HG03280 (cell line): ENCODE results near the gene THAP12.

Experiments used
- ATAC-seq: cut with Tn5 transposase; IDR thresholded peaks from one replicate; pipeline ENCODE4 v1.9.1; 2021; ENCODE audit warnings: mild to moderate bottlenecking, moderate library complexity; ENCODE audit not compliant: unreplicated experiment

The THAP12 gene

DNA sequence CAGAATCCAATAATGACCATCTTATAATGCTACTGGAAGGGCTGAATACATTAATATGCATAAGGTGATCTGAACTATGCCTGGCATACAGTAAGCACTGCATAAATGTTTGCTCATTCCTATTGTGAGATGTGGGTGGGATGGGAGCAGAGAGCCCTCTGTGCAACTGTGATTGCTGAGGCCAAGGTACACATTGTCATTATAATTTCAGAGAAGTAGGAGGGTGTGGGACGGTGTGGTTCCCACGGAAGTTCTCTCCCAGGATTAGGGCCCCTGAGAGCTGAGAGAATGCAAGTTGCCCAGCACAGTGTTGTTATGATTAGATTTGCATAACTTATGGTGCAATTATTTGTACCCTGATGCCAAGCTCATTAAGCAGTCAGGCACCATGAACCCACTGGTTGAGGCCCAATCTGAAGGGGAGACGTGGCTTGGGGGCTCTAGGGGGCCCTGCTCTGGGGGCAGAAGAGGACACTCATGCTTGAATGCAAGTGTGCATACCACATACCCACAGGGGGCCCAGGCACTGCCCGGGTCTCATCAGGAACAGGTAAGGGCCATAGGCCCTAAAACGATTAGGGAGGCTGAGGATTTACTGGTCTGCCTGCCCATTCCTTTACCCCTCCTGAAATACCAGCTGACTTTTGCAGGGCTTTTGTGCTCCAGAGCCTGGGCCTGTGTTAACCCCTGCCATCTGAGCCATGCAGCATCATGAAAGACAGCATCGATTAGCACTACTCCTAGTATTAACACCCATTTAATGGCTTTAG is 72.8 kb downstream of the THAP12 start:
- ATAC-seq = no peak

DNA sequence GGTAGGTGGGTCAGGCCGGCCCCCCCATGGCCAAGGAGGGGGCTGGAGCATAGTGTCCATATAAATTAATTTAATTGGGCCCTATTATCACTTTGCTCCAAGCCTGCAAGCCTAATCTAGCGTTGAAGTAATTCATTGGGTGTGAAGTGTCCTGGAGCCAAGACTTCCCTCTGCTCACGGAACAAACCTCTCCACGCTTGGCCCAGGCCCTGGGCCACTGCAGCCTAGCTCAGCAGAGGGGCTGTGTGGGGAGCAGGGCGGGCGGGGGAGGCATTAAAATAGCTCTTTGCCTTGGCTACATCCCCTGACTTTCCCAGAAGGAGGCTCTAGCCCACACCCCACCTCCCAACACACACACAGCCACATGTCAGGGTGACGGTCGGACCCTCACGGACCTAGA is 73.5 kb downstream of the THAP12 start:
- no peak for ATAC-seq

DNA sequence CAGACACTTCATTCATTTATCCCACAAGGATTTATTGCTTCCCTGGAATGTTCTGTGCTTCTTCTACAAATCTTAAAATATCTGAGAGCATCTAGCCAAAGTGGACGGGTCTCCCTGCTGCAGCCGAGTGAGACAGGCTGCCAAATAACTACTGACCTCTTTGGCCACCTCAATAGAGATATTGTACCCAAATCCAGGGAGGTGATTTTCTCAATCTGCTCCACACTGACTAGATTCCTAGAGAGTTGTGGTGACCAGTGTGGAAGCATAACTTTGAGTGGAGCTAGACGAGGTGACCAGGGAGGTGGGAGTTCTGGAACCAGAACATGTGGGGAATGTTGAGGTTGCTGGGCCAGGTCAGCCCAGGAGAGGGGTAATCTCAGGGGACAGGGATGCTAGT is 77.5 kb downstream of the THAP12 start:
- ATAC-seq = no peak

DNA sequence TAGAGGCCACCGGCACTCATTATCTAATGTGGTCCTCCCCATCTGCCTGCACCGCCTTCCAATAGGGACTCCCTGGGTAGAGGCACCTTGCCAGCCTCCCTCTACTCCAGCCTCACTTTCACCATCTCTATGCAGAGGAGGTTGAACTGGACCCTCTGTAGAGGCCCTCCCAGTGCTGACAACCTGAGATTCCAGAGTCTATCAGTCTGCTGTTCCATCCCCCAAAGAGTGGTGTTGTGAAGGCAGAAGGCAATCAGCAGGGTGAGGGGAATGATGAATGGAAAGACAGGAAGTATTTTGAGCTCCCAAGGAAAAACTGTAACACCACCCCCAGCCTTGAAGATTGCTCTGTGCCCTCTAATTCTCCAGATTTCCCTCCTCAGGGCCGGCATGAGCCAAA is 77.9 kb downstream of the THAP12 start:
- ATAC-seq = no peak
